GM12878 (cell line): Measurements from ENCODE around the gene TMEM198. TPM values are rescaled to one million over a fixed set of nuclear protein-coding genes. Genes with fewer than 3 reads are reported as not detected.

Source experiments
- ATAC-seq: fragments of 200-7000 bp; cut with Tn5 transposase; 3 replicates; pipeline ENCODE4 v1.9.1; 2020; ENCODE audit warnings: mild to moderate bottlenecking, moderate library complexity
- BruUV-seq: library from RNA; stranded (reverse); fragments of 400-500 nt; replicated peaks from 2 replicates; lab custom pipeline; 2021; lab: Mats Ljungman, UMichigan
- CTCF ChIA-PET: fragments of 300-600 bp; sonication (Branson Sonifier 250); formaldehyde crosslinking; extraction: SDS; loops from one replicate; lab custom pipeline; 2021; ENCODE audit warnings: inconsistent platforms; lab: Yijun Ruan, JAX
- POLR2A ChIA-PET: fragments of 350-600 bp; formaldehyde crosslinking; extraction: SDS; loops from one replicate; lab custom pipeline; 2021; ENCODE audit warnings: inconsistent platforms; lab: Charles Lee
- RAD21 ChIA-PET: fragments of 300-600 bp; sonication (Branson Sonifier 250); formaldehyde crosslinking; loops from one replicate; lab custom pipeline; 2023; ENCODE audit warnings: antibody characterized with exemption; ENCODE audit not compliant: unreplicated experiment; lab: Charles Lee
- SMC1A ChIA-PET: fragments of 300-600 bp; sonication (Branson Sonifier 250); formaldehyde crosslinking; loops from one replicate; lab custom pipeline; 2023; ENCODE audit not compliant: unreplicated experiment, uncharacterized antibody; lab: Charles Lee
- DNase-seq: peaks from one replicate; pipeline ENCODE4 v3.0.0-alpha.2; 2011; ENCODE audit warnings: low read depth, low spot score
- FAIRE-seq: peaks from 3 replicates; lab custom pipeline; 2011; peaks lifted over from hg19 to GRCh38; lab: Jason Lieb, UNC
- H2AFZ ChIP-seq: 2 replicates; pipeline ENCODE4 v1.6.0; 2011; ENCODE audit warnings: low read depth, low read length, control low read depth; ENCODE audit not compliant: control insufficient read depth
- H3K27ac ChIP-seq: 2 replicates; pipeline ENCODE4 v1.5.1; 2011; ENCODE audit warnings: control low read depth; ENCODE audit not compliant: control insufficient read depth, insufficient read depth
- H3K27me3 ChIP-seq, 2 experiments: replicated peaks in 1 of 2; 2 replicates each; pipeline versions ENCODE4 v1.6.0 to v1.6.1; 2011; ENCODE audit warnings: low read length in 1 of 2; ENCODE audit not compliant: control insufficient read depth in 2 of 2, insufficient read depth in 2 of 2
- H3K36me3 ChIP-seq, 2 experiments: 2 replicates each; pipeline ENCODE4 v1.5.1; 2011; ENCODE audit warnings: low read length in 1 of 2; ENCODE audit not compliant: control insufficient read depth in 2 of 2, insufficient read depth in 2 of 2
- H3K4me1 ChIP-seq: 2 replicates; pipeline ENCODE4 v1.6.1; 2011; ENCODE audit warnings: mild to moderate bottlenecking, low read length, moderate library complexity, mixed read lengths; ENCODE audit not compliant: control insufficient read depth, insufficient read depth
- H3K4me2 ChIP-seq: 2 replicates; pipeline ENCODE4 v1.6.0; 2011; ENCODE audit warnings: control low read depth; ENCODE audit not compliant: control insufficient read depth, insufficient read depth
- H3K4me3 ChIP-seq: fragments of 200-600 bp; sonication (generic); 2 replicates; pipeline ENCODE4 v1.5.1; 2016
- H3K79me2 ChIP-seq: 2 replicates; pipeline ENCODE4 v1.6.0; 2011; ENCODE audit warnings: low read length; ENCODE audit not compliant: control insufficient read depth, insufficient read depth
- H3K9ac ChIP-seq: 2 replicates; pipeline ENCODE4 v1.8.0; 2011; ENCODE audit warnings: low read length, control low read depth, mixed read lengths; ENCODE audit not compliant: control insufficient read depth, insufficient read depth
- H3K9me3 ChIP-seq: replicated peaks from 3 replicates; pipeline ENCODE4 v1.5.1; 2011; ENCODE audit warnings: mild to moderate bottlenecking, low read length; ENCODE audit not compliant: control insufficient read depth, insufficient read depth
- H4K20me1 ChIP-seq: 2 replicates; pipeline ENCODE4 v1.6.0; 2011; ENCODE audit not compliant: control insufficient read depth, insufficient read depth
- CBFB ChIP-seq: IDR thresholded peaks from 2 replicates; pipeline ENCODE4 v1.6.1; 2016; ENCODE audit warnings: antibody characterized with exemption, low read depth
- CREB1 ChIP-seq: IDR thresholded peaks from 2 replicates; pipeline ENCODE4 v1.6.1; 2012; ENCODE audit warnings: low read depth, mild to moderate bottlenecking, inconsistent platforms
- CREM ChIP-seq: IDR thresholded peaks from 2 replicates; pipeline ENCODE4 v1.6.1; 2014; ENCODE audit warnings: antibody characterized with exemption, low read depth
- EGR1 ChIP-seq, 2 experiments: IDR thresholded peaks; 1 replicate in 1 of 2; 2 replicates in 1 of 2; pipeline ENCODE4 v1.6.1; 2011 to 2012; ENCODE audit warnings: low read depth in 2 of 2, low read length in 2 of 2, borderline replicate concordance in 1 of 2, mild to moderate bottlenecking in 1 of 2, moderate library complexity in 1 of 2
- GABPA ChIP-seq: IDR thresholded peaks from 2 replicates; pipeline ENCODE4 v1.6.1; 2014; ENCODE audit warnings: antibody characterized with exemption, low read depth, mild to moderate bottlenecking, inconsistent platforms
- HDGF ChIP-seq: fragments of 450-650 bp; IDR thresholded peaks from 2 replicates; pipeline ENCODE4 v1.6.1; 2016; ENCODE audit warnings: antibody characterized with exemption
- KDM1A ChIP-seq: fragments of 200-600 bp; sonication (generic); IDR thresholded peaks from 2 replicates; pipeline ENCODE4 v1.6.1; 2016; ENCODE audit warnings: borderline replicate concordance
- LARP7 ChIP-seq: fragments of 450-650 bp; IDR thresholded peaks from 2 replicates; pipeline ENCODE4 v1.6.1; 2017; ENCODE audit warnings: mild to moderate bottlenecking
- MXI1 ChIP-seq: fragments of 150-350 bp; IDR thresholded peaks from 2 replicates; pipeline ENCODE4 v1.6.1; 2011; ENCODE audit warnings: low read depth, mild to moderate bottlenecking, inconsistent platforms, low read length, improper control_type of control experiment
- NRF1 ChIP-seq: conservative IDR thresholded peaks from 2 replicates; pipeline ENCODE4 v1.6.1; 2011; ENCODE audit warnings: mild to moderate bottlenecking, low read depth, low read length, improper control_type of control experiment
- POLR2AphosphoS2 ChIP-seq: IDR thresholded peaks from 2 replicates; pipeline ENCODE4 v1.6.1; 2011; ENCODE audit warnings: low read depth, mild to moderate bottlenecking, low read length, improper control_type of control experiment, moderate library complexity
- RAD51 ChIP-seq: fragments of 450-650 bp; IDR thresholded peaks from 2 replicates; pipeline ENCODE4 v1.6.1; 2016; ENCODE audit warnings: moderate library complexity, mild to moderate bottlenecking, inconsistent platforms
- RB1 ChIP-seq: fragments of 450-650 bp; formaldehyde crosslinking; IDR thresholded peaks from 2 replicates; pipeline ENCODE4 v1.6.1; 2017; ENCODE audit warnings: mild to moderate bottlenecking, borderline replicate concordance
- RUNX3 ChIP-seq: IDR thresholded peaks from 2 replicates; pipeline ENCODE4 v1.6.1; 2012; ENCODE audit warnings: low read length, inconsistent platforms
- SP1 ChIP-seq: IDR thresholded peaks from one replicate; pipeline ENCODE4 v1.6.1; 2011; ENCODE audit warnings: low read depth, low read length
- TARDBP ChIP-seq: IDR thresholded peaks from 2 replicates; pipeline ENCODE4 v1.6.1; 2016; ENCODE audit warnings: borderline replicate concordance
- TCF12 ChIP-seq: IDR thresholded peaks from 2 replicates; pipeline ENCODE4 v1.6.1; 2011; ENCODE audit warnings: low read depth, mild to moderate bottlenecking, low read length
- WRNIP1 ChIP-seq: IDR thresholded peaks from 2 replicates; pipeline ENCODE4 v1.6.1; 2011; ENCODE audit warnings: low read depth, low read length, improper control_type of control experiment, borderline replicate concordance
- WGBS: methylation state at CpG from one replicate; pipeline ENCODE4 v1.1.6; 2016; ENCODE audit warnings: low lambda C conversion rate; ENCODE audit not compliant: insufficient replicate concordance, insufficient coverage; ENCODE audit errors: missing lambda C conversion rate; 5-methylcytosine and 5-hydroxymethylcytosine counted together
- in situ Hi-C: fragments of 300-500 bp; cut with MboI; formaldehyde crosslinking; loops from 9 replicates; pipeline ENCODE4 v1.14.3; 2018; ENCODE audit warnings: mixed read lengths
- intact Hi-C: fragments of 100-400 bp; cut with micrococcal nuclease; formaldehyde crosslinking; loops from one replicate; pipeline ENCODE4 v1.14.2; 2022; ENCODE audit not compliant: unreplicated experiment
- polyA plus RNA-seq, 11 experiments: library from polyadenylated mRNA; depleted of rRNA in 4 of 11; unstranded in 6 of 11; stranded (reverse) in 5 of 11; fragments of >200 nt; fragmentation: Nextera tagmentation in 4 of 11; fragmentation: Illumina TruSeq in 1 of 11; extraction: Ambion mirVana in 4 of 11; extraction: Trizol in 1 of 11; gene quantifications; 1 replicate in 1 of 11; 2 replicates in 10 of 11; pipeline versions ENCODE4 v1.2.1 to v1.2.3, GENCODE V29; 2011 to 2016; ENCODE audit warnings: inconsistent platforms in 2 of 11, missing spikeins in 2 of 11, low read depth in 1 of 11
- total RNA-seq, 4 experiments: library from RNA; depleted of rRNA in 3 of 4; stranded (reverse); fragments of >200 nt in 3 of 4; fragmentation: Illumina TruSeq in 1 of 4; extraction: Trizol in 1 of 4; gene quantifications; 2 replicates each; pipeline versions ENCODE4 v1.2.1 to v1.2.3, GENCODE V29; 2013 to 2021
- TF ChIP-seq, protein P1 (sequence below): fragments of 450-650 bp; conservative IDR thresholded peaks from 2 replicates; pipeline ENCODE4 v1.6.1; 2017; ENCODE audit warnings: mild to moderate bottlenecking, moderate library complexity
- TF ChIP-seq, protein P2 (sequence below): fragments of 450-650 bp; IDR thresholded peaks from 2 replicates; pipeline ENCODE4 v1.6.1; 2016; ENCODE audit warnings: mild to moderate bottlenecking

The TMEM198 gene
- total and polyA plus RNA-seq, 10 of the 15 experiments (the other 5 are each of a cell fraction or from before 2014, with no cell fraction given) = 0.16 to 1.2 (median 0.65) TPM; not detected in 2

DNA sequence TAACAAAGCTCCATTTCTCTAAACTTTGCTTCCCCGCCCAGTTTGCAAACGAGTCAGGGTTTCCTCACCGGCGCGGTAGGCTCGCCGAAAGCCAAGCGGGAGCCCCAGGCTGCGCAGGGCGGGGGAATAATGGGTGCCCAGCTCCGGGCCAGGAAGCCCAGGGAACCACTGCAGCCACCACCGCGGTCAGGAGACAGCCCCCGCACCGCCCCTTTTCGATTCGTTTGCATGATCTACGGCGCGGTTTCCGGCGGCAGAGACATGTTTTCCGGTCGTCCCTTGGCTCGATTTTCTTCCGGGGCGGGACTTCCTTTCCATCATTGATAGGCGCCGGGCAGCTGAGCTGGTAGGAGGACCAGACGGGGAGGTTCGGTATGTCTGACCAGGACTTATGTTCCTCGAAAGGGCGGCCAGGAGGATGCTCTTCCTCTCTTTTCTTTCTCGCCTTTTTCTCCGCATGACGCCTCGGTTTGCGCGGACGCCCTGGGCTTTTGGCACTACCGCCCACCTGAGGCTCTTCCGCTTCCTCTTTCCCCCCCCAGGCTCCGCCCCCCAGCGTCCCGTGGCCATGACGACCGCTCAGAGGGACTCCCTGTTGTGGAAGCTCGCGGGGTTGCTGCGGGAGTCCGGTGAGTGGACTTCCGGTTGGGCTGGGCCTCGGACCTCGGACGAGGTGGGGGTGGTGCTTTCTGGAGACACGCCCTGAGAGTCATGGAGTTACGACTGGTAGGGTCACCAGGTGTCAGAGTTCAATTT lies 53.9 kb downstream of the TMEM198 start, which contains the start of gene STK11IP:
TSS of gene STK11IP (plus strand) at position 306 of the 756 bp plus-strand sequence. CDS start at position 569, 263 bp downstream.
- peak within 1 kb of the TSS; percentile 99 for H2AFZ ChIP-seq
- DNase-seq (peak; percentile 84), ATAC-seq (peak; percentile 96), FAIRE-seq (peak; percentile 92)
- in situ Hi-C loops (no loop called here), intact Hi-C loops (loop anchor here (2.0 to 5.0 kb wide), 2 partner anchors 57 to 320 kb away; partner anchors contain the start of gene DNAJB2)
- CTCF ChIA-PET = interaction anchor here (0.6 to 2.9 kb wide), 7 partner anchors 45 to 210 kb away, joined by 3 to 15 read pairs (median 5); partner anchors contain the start of genes CHPF and GMPPA
- peak within 1 kb of the TSS; percentile 74 for H3K4me3 ChIP-seq
- WGBS = 1% methylated on average over 52 of the region's 57 CpGs
- H3K79me2 ChIP-seq = no peaks in the 10 kb centered on the region
- peak within 1 kb of the TSS; percentile 100 for H3K4me2 ChIP-seq
- no peaks in the 10 kb centered on the region for H3K27me3 ChIP-seq
- no peaks in the 10 kb centered on the region for H4K20me1 ChIP-seq
- peak within 1 kb of the TSS; percentile 75 for H3K9ac ChIP-seq
- RAD21 ChIA-PET = interaction anchor here (0.9 to 1.7 kb wide), 7 partner anchors 15 to 209 kb away, joined by 3 to 10 read pairs (median 3); partner anchors contain the start of genes CHPF, GMPPA and TMEM198
- POLR2A ChIA-PET = interaction anchor here (0.6 to 2.4 kb wide), 5 partner anchors 45 to 1376 kb away, joined by 3 to 10 read pairs (median 4); partner anchors contain the start of genes CHPF, DNPEP and TMEM198
- 0 out of 2 replicates have a peak, but pooled peaks cover 8% of the 10 kb centered on the region for H3K4me1 ChIP-seq
- SMC1A ChIA-PET = interaction anchor here (0.9 to 1.2 kb wide), 7 partner anchors 9 to 99 kb away, joined by 3 to 5 read pairs (median 3); partner anchors contain the start of gene GMPPA
- BruUV-seq = no TSS peak
- peaks cover 0 to 3% of the 10 kb centered on the region in 2 experiments; a peak in 3 of 4 replicates for H3K36me3 ChIP-seq
- peak within 1 kb of the TSS; percentile 81 for H3K27ac ChIP-seq
- H3K9me3 ChIP-seq = no peaks in the 10 kb centered on the region
- TF ChIP-seq TARDBP = peak; percentile 32; the same call in 1 of the 2 replicates
- TF ChIP-seq CREB1 = peak; percentile 92
- TF ChIP-seq SP1 = peak; percentile 54
- no peak for TF ChIP-seq KDM1A
- TF ChIP-seq RB1 = 0 out of 2 replicates have a peak, but pooled peaks have one; percentile 65
- peak; percentile 97 for TF ChIP-seq MXI1
- TF ChIP-seq EGR1 (IDR thresholded peaks at IDR 0.05; ENCODE audit: borderline replicate concordance in 1 of 2, low read depth in 2 of 2, low read length in 2 of 2) = peak; percentile 30 to 78
- TF ChIP-seq, protein P1, sequence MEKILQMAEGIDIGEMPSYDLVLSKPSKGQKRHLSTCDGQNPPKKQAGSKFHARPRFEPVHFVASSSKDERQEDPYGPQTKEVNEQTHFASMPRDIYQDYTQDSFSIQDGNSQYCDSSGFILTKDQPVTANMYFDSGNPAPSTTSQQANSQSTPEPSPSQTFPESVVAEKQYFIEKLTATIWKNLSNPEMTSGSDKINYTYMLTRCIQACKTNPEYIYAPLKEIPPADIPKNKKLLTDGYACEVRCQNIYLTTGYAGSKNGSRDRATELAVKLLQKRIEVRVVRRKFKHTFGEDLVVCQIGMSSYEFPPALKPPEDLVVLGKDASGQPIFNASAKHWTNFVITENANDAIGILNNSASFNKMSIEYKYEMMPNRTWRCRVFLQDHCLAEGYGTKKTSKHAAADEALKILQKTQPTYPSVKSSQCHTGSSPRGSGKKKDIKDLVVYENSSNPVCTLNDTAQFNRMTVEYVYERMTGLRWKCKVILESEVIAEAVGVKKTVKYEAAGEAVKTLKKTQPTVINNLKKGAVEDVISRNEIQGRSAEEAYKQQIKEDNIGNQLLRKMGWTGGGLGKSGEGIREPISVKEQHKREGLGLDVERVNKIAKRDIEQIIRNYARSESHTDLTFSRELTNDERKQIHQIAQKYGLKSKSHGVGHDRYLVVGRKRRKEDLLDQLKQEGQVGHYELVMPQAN = peak; percentile 96
- TF ChIP-seq RUNX3 = peak; percentile 92
- no peak for TF ChIP-seq RAD51
- TF ChIP-seq, protein P2, sequence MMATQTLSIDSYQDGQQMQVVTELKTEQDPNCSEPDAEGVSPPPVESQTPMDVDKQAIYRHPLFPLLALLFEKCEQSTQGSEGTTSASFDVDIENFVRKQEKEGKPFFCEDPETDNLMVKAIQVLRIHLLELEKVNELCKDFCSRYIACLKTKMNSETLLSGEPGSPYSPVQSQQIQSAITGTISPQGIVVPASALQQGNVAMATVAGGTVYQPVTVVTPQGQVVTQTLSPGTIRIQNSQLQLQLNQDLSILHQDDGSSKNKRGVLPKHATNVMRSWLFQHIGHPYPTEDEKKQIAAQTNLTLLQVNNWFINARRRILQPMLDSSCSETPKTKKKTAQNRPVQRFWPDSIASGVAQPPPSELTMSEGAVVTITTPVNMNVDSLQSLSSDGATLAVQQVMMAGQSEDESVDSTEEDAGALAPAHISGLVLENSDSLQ = peak; percentile 90
- TF ChIP-seq HDGF = no peak
- TF ChIP-seq TCF12 = no peak
- peak; percentile 97 for TF ChIP-seq GABPA
- TF ChIP-seq LARP7 = peak; percentile 66; the same call in 1 of the 2 replicates
- TF ChIP-seq POLR2AphosphoS2 = peak; percentile 83
- peak; percentile 92 for TF ChIP-seq CREM
- TF ChIP-seq WRNIP1 = no peak
- peak; percentile 39; the same call in 1 of the 2 replicates for TF ChIP-seq NRF1
- TF ChIP-seq CBFB = peak; percentile 82; the same call in 1 of the 2 replicates
